Osteoblast (primary cell): ENCODE results near the gene PRR5. TPM values are rescaled to one million over a fixed set of nuclear protein-coding genes. Genes with fewer than 3 reads are reported as not detected.

Source experiments
- DNase-seq: peaks from one replicate; pipeline ENCODE4 v3.0.0; 2011; ENCODE audit warnings: low spot score, mixed read lengths; ENCODE audit not compliant: insufficient read length; ENCODE audit errors: missing footprints
- H2AFZ ChIP-seq: 2 replicates; pipeline ENCODE4 v1.6.0; 2011; ENCODE audit warnings: mild to moderate bottlenecking, low read length
- H3K27ac ChIP-seq: 2 replicates; pipeline ENCODE4 v1.5.1; 2011; ENCODE audit warnings: mild to moderate bottlenecking, low read depth, low read length, moderate library complexity
- H3K27me3 ChIP-seq: 2 replicates; pipeline ENCODE4 v1.6.0; 2012; ENCODE audit warnings: mild to moderate bottlenecking, control low read depth, inconsistent platforms, low read length, moderate library complexity; ENCODE audit not compliant: insufficient read depth
- H3K36me3 ChIP-seq: 2 replicates; pipeline ENCODE4 v1.5.1; 2011; ENCODE audit warnings: mild to moderate bottlenecking, low read length, control low read depth, moderate library complexity; ENCODE audit not compliant: insufficient read depth
- H3K4me1 ChIP-seq: 2 replicates; pipeline ENCODE4 v1.5.1; 2011; ENCODE audit warnings: mild to moderate bottlenecking, low read length, control low read depth, moderate library complexity; ENCODE audit not compliant: insufficient read depth
- H3K4me2 ChIP-seq: 2 replicates; pipeline ENCODE4 v1.6.0; 2011; ENCODE audit warnings: mild to moderate bottlenecking, low read length; ENCODE audit not compliant: insufficient read depth
- H3K4me3 ChIP-seq: fragments of 200-600 bp; sonication (generic); 3 replicates; pipeline ENCODE4 v1.5.1; 2012; ENCODE audit warnings: mild to moderate bottlenecking, low read length, inconsistent platforms; ENCODE audit not compliant: insufficient read depth
- H3K79me2 ChIP-seq: 2 replicates; pipeline ENCODE4 v1.6.0; 2012; ENCODE audit warnings: mild to moderate bottlenecking, low read length, control low read depth, inconsistent platforms; ENCODE audit not compliant: insufficient read depth
- H3K9me3 ChIP-seq: 2 replicates; pipeline ENCODE4 v1.5.1; 2011; ENCODE audit warnings: low read depth, low read length, control low read depth
- H4K20me1 ChIP-seq: 2 replicates; pipeline ENCODE4 v1.6.0; 2012; ENCODE audit warnings: mild to moderate bottlenecking, low read length, control low read depth; ENCODE audit not compliant: insufficient read depth
- total RNA-seq: library from RNA; depleted of rRNA; stranded (reverse); fragments of >200 nt; gene quantifications from 2 replicates; pipeline ENCODE4 v1.2.3, GENCODE V29; 2012
- TF ChIP-seq, protein P1 (sequence below): IDR thresholded peaks from 2 replicates; pipeline ENCODE4 v1.5.1; 2011; ENCODE audit warnings: mild to moderate bottlenecking, low read depth, low read length, moderate library complexity; ENCODE audit errors: extremely low read depth

Gene PRR5
- total RNA-seq, 1 donor = 14.8 TPM

- Histone ChIP-seq H3K4me2 (no peak overlapping the region), H2AFZ (no peak overlapping the region), H3K27me3 (no peaks in the 10 kb centered on the region), H3K79me2 (peaks cover 12% of the 10 kb centered on the region), H4K20me1 (peaks cover 24% of the 10 kb centered on the region), H3K4me1 (peaks cover 8% of the 10 kb centered on the region), H3K9me3 (no peaks in the 10 kb centered on the region), H3K27ac (no peak overlapping the region), H3K36me3 (no peaks in the 10 kb centered on the region), H3K4me3 (no peak overlapping the region)
- TF ChIP-seq, protein P1, sequence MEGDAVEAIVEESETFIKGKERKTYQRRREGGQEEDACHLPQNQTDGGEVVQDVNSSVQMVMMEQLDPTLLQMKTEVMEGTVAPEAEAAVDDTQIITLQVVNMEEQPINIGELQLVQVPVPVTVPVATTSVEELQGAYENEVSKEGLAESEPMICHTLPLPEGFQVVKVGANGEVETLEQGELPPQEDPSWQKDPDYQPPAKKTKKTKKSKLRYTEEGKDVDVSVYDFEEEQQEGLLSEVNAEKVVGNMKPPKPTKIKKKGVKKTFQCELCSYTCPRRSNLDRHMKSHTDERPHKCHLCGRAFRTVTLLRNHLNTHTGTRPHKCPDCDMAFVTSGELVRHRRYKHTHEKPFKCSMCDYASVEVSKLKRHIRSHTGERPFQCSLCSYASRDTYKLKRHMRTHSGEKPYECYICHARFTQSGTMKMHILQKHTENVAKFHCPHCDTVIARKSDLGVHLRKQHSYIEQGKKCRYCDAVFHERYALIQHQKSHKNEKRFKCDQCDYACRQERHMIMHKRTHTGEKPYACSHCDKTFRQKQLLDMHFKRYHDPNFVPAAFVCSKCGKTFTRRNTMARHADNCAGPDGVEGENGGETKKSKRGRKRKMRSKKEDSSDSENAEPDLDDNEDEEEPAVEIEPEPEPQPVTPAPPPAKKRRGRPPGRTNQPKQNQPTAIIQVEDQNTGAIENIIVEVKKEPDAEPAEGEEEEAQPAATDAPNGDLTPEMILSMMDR = no peak
- peak; percentile 55 for DNase-seq
Measured at GRCh38 chr22:44711690-44712555, 9.9 kb downstream of the PRR5 start.

- no peaks in the 10 kb centered on the region for H3K36me3 ChIP-seq
- no peaks in the 10 kb centered on the region for H3K9me3 ChIP-seq
- peaks cover 4% of the 10 kb centered on the region for H3K4me1 ChIP-seq
- H3K27me3 ChIP-seq = no peaks in the 10 kb centered on the region
- DNase-seq = peak; percentile 65
- no peak overlapping the region for H3K27ac ChIP-seq
- H3K4me2 ChIP-seq = no peak overlapping the region
- H3K4me3 ChIP-seq = no peak overlapping the region
- H2AFZ ChIP-seq = no peak overlapping the region
- TF ChIP-seq, protein P1 = no peak
- H4K20me1 ChIP-seq = peaks cover 23% of the 10 kb centered on the region
- peaks cover 8% of the 10 kb centered on the region for H3K79me2 ChIP-seq
Measured at GRCh38 chr22:44712962-44713361, 11.0 kb downstream of the PRR5 start.

DNA sequence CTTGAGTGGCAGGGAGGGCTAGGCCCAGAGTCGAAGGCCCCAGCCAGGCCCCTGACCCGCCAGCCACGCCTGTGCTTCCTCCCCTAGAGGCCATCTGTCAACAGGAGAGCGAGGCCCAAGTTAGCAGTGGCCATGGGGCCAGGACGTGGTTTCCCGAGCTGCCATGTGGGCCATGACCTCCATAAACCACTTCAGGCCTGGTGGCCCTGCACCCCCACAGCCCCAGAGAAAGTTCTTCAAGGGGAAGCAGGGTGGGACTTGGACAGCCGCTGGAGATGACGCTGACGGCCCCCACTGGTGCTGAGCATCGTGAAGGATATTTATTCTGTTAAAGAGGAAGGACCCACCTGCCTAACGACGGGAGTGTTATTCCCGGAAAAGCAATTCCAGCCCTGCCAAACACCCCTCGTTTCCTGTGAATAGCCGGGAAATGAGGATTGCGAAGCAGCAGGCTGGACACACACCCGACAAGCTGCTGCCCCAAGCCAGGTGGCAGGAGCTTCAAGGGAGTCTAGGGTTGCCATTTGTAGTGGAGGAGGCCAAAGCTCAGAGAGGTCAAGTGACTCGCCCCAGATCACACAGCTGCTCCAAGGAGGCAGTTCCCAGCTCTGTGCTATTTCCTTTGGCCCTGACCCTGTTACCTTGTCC, 12.8 kb downstream of the PRR5 start:
- TF ChIP-seq, protein P1 = no peak
- Histone ChIP-seq H3K27me3 (no peaks in the 10 kb centered on the region), H3K9me3 (no peaks in the 10 kb centered on the region), H4K20me1 (peaks cover 18% of the 10 kb centered on the region), H3K27ac (no peak overlapping the region), H2AFZ (no peak overlapping the region), H3K4me3 (no peak overlapping the region), H3K4me1 (no peaks in the 10 kb centered on the region), H3K4me2 (no peak overlapping the region), H3K36me3 (no peaks in the 10 kb centered on the region), H3K79me2 (peaks cover 3% of the 10 kb centered on the region)
- peak; percentile 46 for DNase-seq

- no peaks in the 10 kb centered on the region for H3K9me3 ChIP-seq
- no peaks in the 10 kb centered on the region for H3K27me3 ChIP-seq
- DNase-seq = peak; percentile 35
- H3K27ac ChIP-seq = no peak overlapping the region
- H2AFZ ChIP-seq = no peak overlapping the region
- peaks cover 5% of the 10 kb centered on the region for H4K20me1 ChIP-seq
- H3K4me3 ChIP-seq = no peak overlapping the region
- no peaks in the 10 kb centered on the region for H3K36me3 ChIP-seq
- no peak overlapping the region for H3K4me2 ChIP-seq
- TF ChIP-seq, protein P1 = no peak
- no peaks in the 10 kb centered on the region for H3K4me1 ChIP-seq
- no peaks in the 10 kb centered on the region for H3K79me2 ChIP-seq
Measured at GRCh38 chr22:44718418-44718817, 16.4 kb downstream of the PRR5 start.
